AG10803 (cell line): ENCODE data around the gene IFNK.

Source experiments
- DNase-seq: peaks from one replicate; pipeline ENCODE4 v3.0.0; 2010; ENCODE audit warnings: low read depth
- H3K4me3 ChIP-seq: 2 replicates; pipeline ENCODE4 v1.5.1; 2011; ENCODE audit warnings: mild to moderate bottlenecking, low read length, control low read depth
- CTCF ChIP-seq: conservative IDR thresholded peaks from 2 replicates; pipeline ENCODE4 v1.5.1; 2011; ENCODE audit warnings: mild to moderate bottlenecking, low read length, control low read depth, inconsistent platforms

IFNK gene

GRCh38 chr9:27485158-27485557 is 38.9 kb upstream of the IFNK start:
- no peak for TF ChIP-seq CTCF
- H3K4me3 ChIP-seq = no peak overlapping the region
- DNase-seq = no peak

GRCh38 chr9:27487128-27487640 is 36.9 kb upstream of the IFNK start:
- DNase-seq = peak; percentile 31
- no peak for TF ChIP-seq CTCF
- H3K4me3 ChIP-seq = no peak overlapping the region

- TF ChIP-seq CTCF = no peak
- H3K4me3 ChIP-seq = no peak overlapping the region
- no peak for DNase-seq
Measured at GRCh38 chr9:27487927-27488326, 36.2 kb upstream of the IFNK start.

- no peak for DNase-seq
Measured at GRCh38 chr9:27489087-27489876, 34.8 kb upstream of the IFNK start.

GRCh38 chr9:27491154-27491553 is 32.9 kb upstream of the IFNK start:
- no peak for TF ChIP-seq CTCF
- DNase-seq = peak; percentile 43
- no peak overlapping the region for H3K4me3 ChIP-seq

More at GRCh38 chr9:27489087-27489876, 34.8 kb upstream of the IFNK start:
- no peak overlapping the region for H3K4me3 ChIP-seq
- no peak for TF ChIP-seq CTCF

- no peak overlapping the region for H3K4me3 ChIP-seq
- DNase-seq = no peak
Measured at GRCh38 chr9:27495480-27496134, 28.5 kb upstream of the IFNK start.

More at GRCh38 chr9:27495480-27496134, 28.5 kb upstream of the IFNK start:
- no peak for TF ChIP-seq CTCF
